Neuronal stem cell (in vitro differentiated cells): Measurements from ENCODE around the gene CD81.
A peak's percentile ranks its signal among the peaks of the same experiment; 100 is the strongest.

Source experiments
- DNase-seq: peaks from one replicate; pipeline ENCODE4 v3.0.0-alpha.2; 2013; ENCODE audit warnings: low spot score
- H2AFZ ChIP-seq: one replicate; pipeline ENCODE4 v1.6.1; 2013; ENCODE audit warnings: mild to moderate bottlenecking, low read length, inconsistent platforms
- H2AK5ac ChIP-seq: 2 replicates; pipeline ENCODE4 v1.6.1; 2013; ENCODE audit warnings: low read depth, mild to moderate bottlenecking, inconsistent platforms, low read length, moderate library complexity, mixed read lengths
- H2BK120ac ChIP-seq: 2 replicates; pipeline ENCODE4 v1.6.1; 2013; ENCODE audit warnings: low read depth, mild to moderate bottlenecking, inconsistent platforms, low read length, moderate library complexity, mixed read lengths
- H2BK12ac ChIP-seq: one replicate; pipeline ENCODE4 v1.6.1; 2013; ENCODE audit warnings: low read length, inconsistent platforms
- H2BK15ac ChIP-seq: 2 replicates; pipeline ENCODE4 v1.6.1; 2013; ENCODE audit warnings: mild to moderate bottlenecking, low read length, inconsistent platforms, mixed read lengths
- H2BK5ac ChIP-seq: one replicate; pipeline ENCODE4 v1.6.1; 2013; ENCODE audit warnings: inconsistent platforms, mild to moderate bottlenecking, low read length, moderate library complexity
- H3K14ac ChIP-seq: one replicate; pipeline ENCODE4 v1.6.1; 2013; ENCODE audit warnings: low read length, inconsistent platforms
- H3K18ac ChIP-seq: 2 replicates; pipeline ENCODE4 v1.6.1; 2013; ENCODE audit warnings: low read length, inconsistent platforms
- H3K23ac ChIP-seq: 2 replicates; pipeline ENCODE4 v1.6.1; 2013; ENCODE audit warnings: low read depth, mild to moderate bottlenecking, mixed read lengths, low read length, inconsistent platforms; ENCODE audit not compliant: poor library complexity
- H3K27ac ChIP-seq: replicated peaks from 3 replicates; pipeline ENCODE4 v1.5.1; 2013; ENCODE audit warnings: low read length, inconsistent platforms
- H3K27me3 ChIP-seq, 3 experiments: 2 replicates each; pipeline ENCODE4 v1.6.1; 2013; ENCODE audit warnings: low read length in 3 of 3, mild to moderate bottlenecking in 2 of 3, inconsistent platforms in 1 of 3, low read depth in 1 of 3, mixed read lengths in 1 of 3, moderate library complexity in 1 of 3; ENCODE audit not compliant: control insufficient read depth in 3 of 3, insufficient read depth in 3 of 3
- H3K36me3 ChIP-seq, 2 donors: replicated peaks in 1 of 2; 2 replicates each; pipeline ENCODE4 v1.6.1; 2013; ENCODE audit warnings: low read length in 2 of 2; ENCODE audit not compliant: control insufficient read depth in 2 of 2, insufficient read depth in 2 of 2
- H3K4ac ChIP-seq: 2 replicates; pipeline ENCODE4 v1.6.1; 2013; ENCODE audit warnings: inconsistent platforms, mild to moderate bottlenecking, low read length, moderate library complexity
- H3K4me1 ChIP-seq, 2 donors: 1 replicate in 1 of 2; 2 replicates in 1 of 2; pipeline ENCODE4 v1.6.1; 2013; ENCODE audit warnings: low read length in 2 of 2, low read depth in 1 of 2; ENCODE audit not compliant: control insufficient read depth in 2 of 2, insufficient read depth in 1 of 2
- H3K4me2 ChIP-seq: one replicate; pipeline ENCODE4 v1.6.1; 2013; ENCODE audit warnings: mild to moderate bottlenecking, low read length, inconsistent platforms; ENCODE audit not compliant: insufficient read depth, poor library complexity, severe bottlenecking
- H3K4me3 ChIP-seq, 2 donors: 2 replicates each; pipeline ENCODE4 v1.5.1; 2013; ENCODE audit warnings: low read length in 2 of 2, mild to moderate bottlenecking in 2 of 2, inconsistent platforms in 1 of 2, moderate library complexity in 1 of 2
- H3K79me1 ChIP-seq: one replicate; pipeline ENCODE4 v1.6.1; 2013; ENCODE audit warnings: low read depth, mild to moderate bottlenecking, inconsistent platforms, low read length, moderate library complexity
- H3K9ac ChIP-seq: one replicate; pipeline ENCODE4 v1.6.1; 2013; ENCODE audit warnings: mild to moderate bottlenecking, low read depth, low read length, inconsistent platforms; ENCODE audit not compliant: poor library complexity
- H3K9me3 ChIP-seq, 2 donors: replicated peaks in 1 of 2; 2 replicates each; pipeline versions ENCODE3 to v1.6.1; 2013; ENCODE audit warnings: low read length in 2 of 2, mild to moderate bottlenecking in 2 of 2, inconsistent platforms in 1 of 2, low read depth in 1 of 2, mixed read lengths in 1 of 2, moderate library complexity in 1 of 2; ENCODE audit not compliant: control insufficient read depth in 2 of 2, insufficient read depth in 1 of 2
- H4K8ac ChIP-seq: one replicate; pipeline ENCODE4 v1.6.1; 2013; ENCODE audit warnings: low read depth, mild to moderate bottlenecking, inconsistent platforms, low read length, moderate library complexity
- H4K91ac ChIP-seq: one replicate; pipeline ENCODE4 v1.6.1; 2013; ENCODE audit warnings: low read length, low read depth, mild to moderate bottlenecking, inconsistent platforms; ENCODE audit not compliant: poor library complexity
- WGBS, 2 donors: extraction: QIAGEN DNeasy Blood & Tissue Kit; methylation state at CpG; one replicate each; pipeline ENCODE4 v1.1.7; 2013; ENCODE audit warnings: missing lambda C conversion rate in 2 of 2, mixed read lengths in 1 of 2; ENCODE audit not compliant: insufficient read length in 2 of 2, insufficient replicate concordance in 1 of 2; ENCODE audit errors: extremely low coverage in 2 of 2; 5-methylcytosine and 5-hydroxymethylcytosine counted together

CD81 gene

GRCh38 chr11:2386591-2386990, 9.5 kb downstream of the CD81 start:
- Histone ChIP-seq H2AFZ (no peak overlapping the region), H3K79me1 (peaks cover 55% of the 10 kb centered on the region), H3K27me3 (no peaks in the 10 kb centered on the region), H3K9me3 (no peaks in the 10 kb centered on the region), H2BK12ac (no peak overlapping the region), H3K4me3 (no peak overlapping the region), H2BK5ac (peak overlapping the region; percentile 3), H3K23ac (no peak overlapping the region), H4K8ac (no peak overlapping the region), H2BK120ac (no peak overlapping the region), H3K4ac (no peak overlapping the region), H3K18ac (peak overlapping the region; percentile 87), H3K36me3 (peaks cover 2 to 49% of the 10 kb centered on the region in 2 donors), H3K4me1 (peaks cover 29 to 38% of the 10 kb centered on the region in 2 donors), H3K9ac (peak overlapping the region; percentile 81), H2BK15ac (no peak overlapping the region), H2AK5ac (peak overlapping the region; percentile 43), H4K91ac (no peak overlapping the region), H3K14ac (no peak overlapping the region), H3K4me2 (peak overlapping the region; percentile 25), H3K27ac (peak overlapping the region; percentile 61)
- no peak for DNase-seq
- whole genome bisulfite sequencing, 2 donors, result no CpG with 5 or more reads among the region's 9 CpGs

DNA sequence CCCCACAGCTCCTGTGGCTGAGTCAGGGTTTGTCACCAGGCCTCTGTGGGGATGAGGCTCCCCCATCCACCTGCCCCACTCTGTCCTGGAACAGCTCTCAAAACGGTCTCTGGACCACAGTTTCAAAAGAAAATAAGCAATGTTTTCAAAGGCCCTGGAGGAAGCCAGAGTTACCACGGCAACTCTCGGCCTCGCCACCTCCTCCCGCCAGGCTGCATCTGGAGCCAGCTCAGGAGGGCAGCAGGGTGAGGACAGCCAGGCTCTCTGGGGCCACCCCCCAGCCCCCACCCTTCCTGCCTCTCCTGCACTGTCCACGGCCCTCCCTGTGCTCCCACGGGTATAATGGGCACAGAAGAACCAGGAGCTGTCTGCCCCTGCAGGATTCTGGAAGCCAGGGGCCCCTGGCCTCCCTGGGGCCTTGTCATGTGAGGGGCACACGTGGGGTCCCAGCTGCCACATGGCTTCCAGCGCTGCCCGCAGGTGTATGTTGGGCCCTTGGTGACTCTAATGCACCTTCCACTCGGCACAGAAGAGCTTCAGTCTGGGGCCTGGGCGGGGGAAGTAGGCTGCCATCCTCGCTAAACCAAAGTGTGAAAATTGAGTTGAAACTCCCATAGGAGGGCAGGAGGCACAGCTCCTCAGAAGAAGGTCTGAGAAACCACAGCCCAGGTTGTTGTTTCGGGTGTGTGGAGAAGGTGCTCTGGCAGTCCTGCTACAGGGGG, 10.3 kb downstream of the CD81 start:
- Histone ChIP-seq H3K9me3 (no peaks in the 10 kb centered on the region), H3K14ac (peak overlapping the region; percentile 38), H3K4me1 (peaks cover 29 to 38% of the 10 kb centered on the region in 2 donors), H3K23ac (no peak overlapping the region), H3K27ac (peak overlapping the region; percentile 61), H3K9ac (no peak overlapping the region), H2BK12ac (no peak overlapping the region), H2BK5ac (peak overlapping the region; percentile 3), H3K4me2 (peak overlapping the region; percentile 11), H3K27me3 (no peaks in the 10 kb centered on the region), H3K4me3 (no peak overlapping the region), H4K91ac (no peak overlapping the region), H3K36me3 (peaks cover 2 to 52% of the 10 kb centered on the region in 2 donors), H3K4ac (no peak overlapping the region), H3K79me1 (peaks cover 55% of the 10 kb centered on the region), H4K8ac (no peak overlapping the region), H3K18ac (peak overlapping the region; percentile 87), H2AFZ (no peak overlapping the region), H2BK120ac (no peak overlapping the region), H2BK15ac (no peak overlapping the region), H2AK5ac (peak overlapping the region; percentile 43)
- WGBS, 2 donors, result no CpG with 5 or more reads among the region's 14 CpGs
- DNase-seq, result no peak

DNA sequence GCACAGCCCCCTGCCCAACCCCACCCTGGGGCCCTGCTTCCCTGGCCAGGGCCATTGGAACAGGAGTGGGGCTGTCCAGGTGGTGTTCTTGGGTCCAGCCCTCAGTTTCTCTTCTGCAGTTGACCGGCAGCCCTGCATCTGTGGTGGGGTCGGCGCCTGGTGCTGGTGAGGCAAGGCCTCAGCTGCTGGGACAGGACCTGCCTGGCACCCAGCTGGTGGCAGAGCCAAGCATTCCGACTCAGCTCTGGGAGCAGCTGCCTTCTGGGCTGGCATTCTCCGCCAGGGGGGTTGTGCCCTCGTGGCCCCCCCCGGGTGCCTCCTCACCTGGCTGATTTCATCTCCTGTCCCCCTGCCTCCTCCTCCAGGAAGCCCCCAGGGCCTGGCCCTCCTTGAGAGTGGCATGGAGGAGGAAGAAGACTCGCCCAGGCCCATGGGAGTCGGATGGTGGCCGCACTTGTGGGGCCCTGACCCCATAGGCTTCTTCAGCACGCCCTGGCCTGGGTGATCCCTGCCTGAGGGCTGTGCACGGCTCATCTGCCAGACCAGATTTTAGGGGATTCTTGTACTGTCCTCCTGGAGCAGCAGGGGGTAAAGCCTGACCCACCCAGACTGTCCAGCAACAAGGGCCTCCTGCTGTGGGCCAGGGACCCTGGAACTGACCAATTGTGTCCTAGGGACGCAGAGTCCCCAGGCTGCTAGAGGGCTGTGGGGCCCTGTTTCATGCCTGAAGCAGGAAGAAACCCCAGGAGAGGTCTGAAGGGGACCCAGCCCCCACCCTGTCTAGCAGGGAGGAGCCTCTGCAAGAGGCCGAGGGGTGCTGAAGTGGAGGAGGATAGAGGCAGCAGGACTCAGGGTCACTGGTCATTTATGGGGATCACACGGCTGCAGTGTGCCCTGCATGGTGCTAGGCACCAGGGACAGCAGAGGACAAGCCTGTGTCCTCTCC, 11.6 kb downstream of the CD81 start:
- H4K91ac ChIP-seq, result no peak overlapping the region
- no peak overlapping the region for H3K27ac ChIP-seq
- H3K9ac ChIP-seq, result peak overlapping the region; percentile 53
- no peak overlapping the region for H3K4me3 ChIP-seq
- no peaks in the 10 kb centered on the region for H3K9me3 ChIP-seq
- H3K79me1 ChIP-seq, result peaks cover 52% of the 10 kb centered on the region
- H3K23ac ChIP-seq, result peak overlapping the region; percentile 73
- no peaks in the 10 kb centered on the region for H3K27me3 ChIP-seq
- peaks cover 29 to 36% of the 10 kb centered on the region in 2 donors for H3K4me1 ChIP-seq
- H3K18ac ChIP-seq, result peak overlapping the region; percentile 48
- WGBS, 2 donors, result no CpG with 5 or more reads among the region's 15 CpGs
- H2AK5ac ChIP-seq, result peak overlapping the region; percentile 81
- no peak overlapping the region for H2BK15ac ChIP-seq
- peak overlapping the region; percentile 39 for H2BK5ac ChIP-seq
- H2AFZ ChIP-seq, result no peak overlapping the region
- no peak overlapping the region for H4K8ac ChIP-seq
- no peak overlapping the region for H3K14ac ChIP-seq
- no peak for DNase-seq
- no peak overlapping the region for H2BK120ac ChIP-seq
- peak overlapping the region; percentile 58 for H2BK12ac ChIP-seq
- H3K4me2 ChIP-seq, result no peak overlapping the region
- H3K4ac ChIP-seq, result no peak overlapping the region
- H3K36me3 ChIP-seq, result peaks cover 3 to 54% of the 10 kb centered on the region in 2 donors
